GM13977 (cell line): Measurements from ENCODE around the gene TRIM24.

Experiments
- DNase-seq: peaks from one replicate; pipeline ENCODE4 v3.0.0; 2012; ENCODE audit warnings: low spot score
- CTCF ChIP-seq: IDR thresholded peaks from 2 replicates; pipeline ENCODE4 v1.5.1; 2012; ENCODE audit warnings: mild to moderate bottlenecking, control low read depth; ENCODE audit not compliant: insufficient read depth; ENCODE audit errors: extremely low read depth, missing control alignments
- in situ Hi-C: fragments of 300-500 bp; cut with MboI; formaldehyde crosslinking; loops from one replicate; pipeline ENCODE4 v1.12.0; 2022; ENCODE audit warnings: low sequenced_read_pairs, low pct_unique_long_range_greater_than_20kb, mixed read lengths, inconsistent platforms; ENCODE audit not compliant: unreplicated experiment

Gene TRIM24

GRCh38 chr7:138568655-138569054 lies 108.6 kb downstream of the TRIM24 start:
- in situ Hi-C loops: no loop called here
- no peak for TF ChIP-seq CTCF
- no peak for DNase-seq

GRCh38 chr7:138569418-138569817 lies 109.4 kb downstream of the TRIM24 start:
- no peak for DNase-seq
- in situ Hi-C loops: no loop called here
- no peak for TF ChIP-seq CTCF

GRCh38 chr7:138570715-138571114 lies 110.7 kb downstream of the TRIM24 start:
- in situ Hi-C loops: no loop called here
- no peak for TF ChIP-seq CTCF
- no peak for DNase-seq

GRCh38 chr7:138573741-138574140 lies 113.7 kb downstream of the TRIM24 start:
- in situ Hi-C loops: no loop called here
- DNase-seq: no peak
- TF ChIP-seq CTCF: no peak

GRCh38 chr7:138575897-138576428 lies 115.9 kb downstream of the TRIM24 start:
- in situ Hi-C loops: no loop called here
- no peak for DNase-seq
- TF ChIP-seq CTCF: no peak

GRCh38 chr7:138579136-138579535 lies 119.1 kb downstream of the TRIM24 start:
- no peak for TF ChIP-seq CTCF
- no peak for DNase-seq
- in situ Hi-C loops: no loop called here

GRCh38 chr7:138579671-138580070 lies 119.6 kb downstream of the TRIM24 start:
- in situ Hi-C loops: no loop called here
- no peak for DNase-seq
- no peak for TF ChIP-seq CTCF
